Mesothelial cell of epicardium (in vitro differentiated cells): ENCODE measurements around the gene H19. TPM values are rescaled to one million over a fixed set of nuclear protein-coding genes. Genes with fewer than 3 reads are reported as not detected.

Experiments used
- DNase-seq, 2 experiments: peaks; one replicate each; pipeline ENCODE4 v3.0.0; 2021; ENCODE audit warnings: low spot score in 2 of 2; ENCODE audit not compliant: unreplicated experiment in 2 of 2
- H3K27ac Mint-ChIP-seq: 2 replicates; pipeline ENCODE4 v1.8.0; 2021; ENCODE audit warnings: mixed read lengths
- H3K27me3 Mint-ChIP-seq: 2 replicates; pipeline ENCODE4 v1.8.0; 2021; ENCODE audit warnings: low read depth, mixed read lengths
- H3K36me3 Mint-ChIP-seq: 2 replicates; pipeline ENCODE4 v1.8.0; 2021; ENCODE audit warnings: mixed read lengths
- H3K4me1 Mint-ChIP-seq: 2 replicates; pipeline ENCODE4 v1.8.0; 2021; ENCODE audit warnings: mixed read lengths
- H3K4me3 Mint-ChIP-seq: 2 replicates; pipeline ENCODE4 v1.8.0; 2021; ENCODE audit warnings: mild to moderate bottlenecking, moderate library complexity, mixed read lengths
- H3K9me3 Mint-ChIP-seq: 2 replicates; pipeline ENCODE4 v1.8.0; 2021; ENCODE audit warnings: mixed read lengths
- total RNA-seq: library from RNA; stranded (reverse); gene quantifications from 3 replicates; pipeline ENCODE4 v1.2.1, GENCODE V29; 2021
- TF ChIP-seq, protein P1 (sequence below): fragments of 200-600 bp; sonication (generic); IDR thresholded peaks from one replicate; pipeline ENCODE4 v1.5.0; 2021; ENCODE audit warnings: antibody characterized with exemption; ENCODE audit not compliant: unreplicated experiment

H19 gene
- total RNA-seq, 1 donor from 2014 or later: 13,899 TPM

DNA sequence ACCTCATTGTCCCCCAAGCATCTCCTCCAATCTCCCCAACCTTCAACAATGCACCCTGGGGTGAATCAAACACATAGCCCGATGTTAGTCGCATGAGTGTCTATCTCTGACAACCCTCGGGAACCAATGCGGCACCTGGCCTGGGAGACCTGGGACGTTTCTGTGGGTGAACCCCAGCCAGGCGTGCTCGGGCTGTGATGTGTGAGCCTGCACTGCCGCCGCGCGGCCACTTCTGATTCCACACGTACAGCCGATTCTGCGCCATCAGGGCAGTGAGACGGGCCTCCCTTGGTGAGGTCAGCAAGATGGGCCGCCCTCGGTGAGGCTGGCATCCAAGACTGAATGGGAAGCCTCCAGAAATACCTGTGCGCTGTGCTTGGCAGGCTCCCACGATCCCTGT is 5.2 kb upstream of the H19 start:
- H3K36me3 Mint-ChIP-seq: no peaks in the 10 kb centered on the region
- no peaks in the 10 kb centered on the region for H3K9me3 Mint-ChIP-seq
- DNase-seq: no peak
- H3K4me3 Mint-ChIP-seq: no peak overlapping the region
- TF ChIP-seq, protein P1, sequence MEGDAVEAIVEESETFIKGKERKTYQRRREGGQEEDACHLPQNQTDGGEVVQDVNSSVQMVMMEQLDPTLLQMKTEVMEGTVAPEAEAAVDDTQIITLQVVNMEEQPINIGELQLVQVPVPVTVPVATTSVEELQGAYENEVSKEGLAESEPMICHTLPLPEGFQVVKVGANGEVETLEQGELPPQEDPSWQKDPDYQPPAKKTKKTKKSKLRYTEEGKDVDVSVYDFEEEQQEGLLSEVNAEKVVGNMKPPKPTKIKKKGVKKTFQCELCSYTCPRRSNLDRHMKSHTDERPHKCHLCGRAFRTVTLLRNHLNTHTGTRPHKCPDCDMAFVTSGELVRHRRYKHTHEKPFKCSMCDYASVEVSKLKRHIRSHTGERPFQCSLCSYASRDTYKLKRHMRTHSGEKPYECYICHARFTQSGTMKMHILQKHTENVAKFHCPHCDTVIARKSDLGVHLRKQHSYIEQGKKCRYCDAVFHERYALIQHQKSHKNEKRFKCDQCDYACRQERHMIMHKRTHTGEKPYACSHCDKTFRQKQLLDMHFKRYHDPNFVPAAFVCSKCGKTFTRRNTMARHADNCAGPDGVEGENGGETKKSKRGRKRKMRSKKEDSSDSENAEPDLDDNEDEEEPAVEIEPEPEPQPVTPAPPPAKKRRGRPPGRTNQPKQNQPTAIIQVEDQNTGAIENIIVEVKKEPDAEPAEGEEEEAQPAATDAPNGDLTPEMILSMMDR: no peak
- H3K27ac Mint-ChIP-seq: no peak overlapping the region
- no peaks in the 10 kb centered on the region for H3K27me3 Mint-ChIP-seq
- H3K4me1 Mint-ChIP-seq: no peaks in the 10 kb centered on the region

DNA sequence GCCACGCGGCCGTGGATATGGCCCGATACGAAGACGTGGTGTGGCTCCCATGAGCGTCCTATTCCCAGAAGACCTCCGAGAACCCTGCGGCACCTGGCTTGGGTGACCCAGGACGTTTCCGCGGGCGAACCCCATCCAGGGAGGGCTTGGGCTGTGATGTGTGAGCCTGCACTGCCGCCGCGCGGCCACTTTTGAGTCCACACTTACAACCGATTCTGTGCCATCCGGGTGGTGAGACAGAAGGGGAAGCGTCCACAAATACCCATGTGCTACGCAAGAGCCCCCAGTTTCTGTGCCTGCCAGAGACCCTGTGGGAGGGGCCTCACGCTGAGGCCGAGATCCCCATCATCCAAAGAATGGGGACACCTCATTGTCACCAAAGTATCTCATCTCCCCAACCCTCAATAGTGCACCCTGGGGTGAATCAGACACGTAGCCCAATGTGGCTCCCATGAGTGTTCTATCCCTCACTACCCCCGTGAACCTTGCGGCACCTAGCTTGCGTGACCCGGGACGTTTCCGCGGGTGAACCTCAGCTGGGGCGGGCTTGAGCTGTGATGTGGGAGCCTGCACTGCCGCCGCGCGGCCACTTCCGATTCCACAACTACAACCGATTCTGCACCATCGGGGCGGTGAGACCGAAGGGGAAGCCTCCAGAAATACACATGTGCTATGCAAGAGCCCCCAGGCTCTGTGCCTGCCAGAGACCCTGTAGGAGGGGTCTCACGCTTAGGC is 4.6 kb upstream of the H19 start:
- TF ChIP-seq, protein P1: no peak
- Mint-ChIP-seq H3K4me1 (no peaks in the 10 kb centered on the region), H3K9me3 (no peaks in the 10 kb centered on the region), H3K27ac (no peak overlapping the region), H3K4me3 (no peak overlapping the region), H3K27me3 (no peaks in the 10 kb centered on the region), H3K36me3 (no peaks in the 10 kb centered on the region)
- DNase-seq: no peak

DNA sequence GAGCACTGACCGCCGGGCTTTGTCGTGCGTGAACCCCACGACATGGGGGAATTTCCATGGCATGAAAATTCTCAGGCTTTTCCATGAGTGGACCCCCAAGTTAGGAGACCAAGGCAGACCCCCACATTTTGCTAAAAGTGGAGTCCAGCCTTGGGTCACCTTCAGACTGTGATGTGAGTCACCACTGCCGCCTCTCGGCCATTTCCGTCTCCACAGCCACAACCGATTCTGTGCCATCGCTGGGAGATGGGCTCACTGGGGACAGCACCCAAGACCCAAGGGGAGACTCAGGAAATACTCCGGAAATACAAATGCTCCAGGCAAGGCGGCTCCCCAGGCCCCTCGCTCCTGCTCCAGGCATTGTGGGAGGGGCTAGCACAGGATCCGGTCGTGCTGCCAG is 1.2 kb upstream of the H19 start:
- H3K27ac Mint-ChIP-seq: no peak overlapping the region
- TF ChIP-seq, protein P1: no peak

DNA sequence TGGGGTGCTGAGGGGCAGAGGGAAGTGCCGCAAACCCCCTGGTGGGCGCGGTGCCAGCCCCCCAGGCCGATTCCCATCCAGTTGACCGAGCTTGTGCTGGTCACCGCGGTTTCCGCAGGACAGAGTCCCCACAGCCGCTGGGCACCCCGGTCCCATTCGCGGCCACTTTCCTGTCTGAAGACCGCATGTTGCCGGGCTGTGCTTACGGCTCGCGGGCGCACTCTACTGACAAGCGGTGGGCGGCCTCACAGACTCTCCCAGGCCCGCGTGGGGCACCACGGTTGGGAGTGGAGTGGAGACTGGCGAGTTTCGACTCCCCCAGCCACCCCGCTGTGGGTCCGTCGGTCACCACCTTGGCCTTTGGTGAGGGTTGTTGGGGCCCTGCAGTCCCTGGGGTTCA is 648 bp upstream of the H19 start:
- H3K27me3 Mint-ChIP-seq: no peaks in the 10 kb centered on the region
- no peaks in the 10 kb centered on the region for H3K9me3 Mint-ChIP-seq
- H3K27ac Mint-ChIP-seq: no peak overlapping the region
- no peak overlapping the region for H3K4me3 Mint-ChIP-seq
- H3K4me1 Mint-ChIP-seq: no peaks in the 10 kb centered on the region
- TF ChIP-seq, protein P1: no peak
- no peaks in the 10 kb centered on the region for H3K36me3 Mint-ChIP-seq
- DNase-seq: no peak

More for the DNA sequence above, 1.2 kb upstream of the H19 start:
- H3K36me3 Mint-ChIP-seq: no peaks in the 10 kb centered on the region
- H3K4me3 Mint-ChIP-seq: no peak overlapping the region
- no peak for DNase-seq
- H3K9me3 Mint-ChIP-seq: no peaks in the 10 kb centered on the region
- H3K4me1 Mint-ChIP-seq: no peaks in the 10 kb centered on the region
- no peaks in the 10 kb centered on the region for H3K27me3 Mint-ChIP-seq

DNA sequence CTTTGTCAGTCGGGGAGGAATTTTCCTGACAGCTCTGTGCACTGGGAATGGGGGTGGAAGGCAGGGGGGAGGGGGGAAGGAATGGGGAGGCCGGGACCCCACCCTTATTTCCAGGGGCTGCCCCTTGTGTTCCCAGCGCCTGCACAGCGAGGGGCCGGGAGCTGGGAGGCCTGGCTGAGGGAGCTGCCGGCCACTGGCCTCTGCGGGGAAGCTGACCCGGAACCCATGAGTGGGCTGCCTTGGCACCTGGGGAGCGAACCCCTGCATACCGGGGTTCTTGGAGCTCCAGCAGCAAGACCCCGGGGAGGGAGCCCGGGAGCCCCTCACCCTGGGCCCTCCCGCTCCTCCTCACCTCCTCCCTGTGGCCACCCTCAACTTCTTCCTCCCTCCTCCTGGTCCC is 3.5 kb downstream of the H19 start:
- no peaks in the 10 kb centered on the region for H3K9me3 Mint-ChIP-seq
- DNase-seq: no peak
- no peaks in the 10 kb centered on the region for H3K4me1 Mint-ChIP-seq
- H3K27ac Mint-ChIP-seq: no peak overlapping the region
- H3K4me3 Mint-ChIP-seq: no peak overlapping the region
- TF ChIP-seq, protein P1: no peak
- H3K27me3 Mint-ChIP-seq: no peaks in the 10 kb centered on the region
- H3K36me3 Mint-ChIP-seq: no peaks in the 10 kb centered on the region
